Calu3 (cell line): ENCODE measurements around the gene CLIP2. TPM values are rescaled to one million over a fixed set of nuclear protein-coding genes. Genes with fewer than 3 reads are reported as not detected.
"Not testable (repeated sequence)": the region's sequence is repeated elsewhere in the genome, so short reads cannot be mapped to it uniquely, and the experiment has no call there.

Experiments
- BruUV-seq: library from RNA; stranded (reverse); fragments of 400-500 nt; replicated peaks from 2 replicates; lab custom pipeline; 2021; lab: Mats Ljungman, UMichigan
- CTCF ChIA-PET: fragments of 300-600 bp; sonication (Branson Sonifier 250); formaldehyde crosslinking; loops from one replicate; lab custom pipeline; 2022; ENCODE audit warnings: antibody characterized with exemption; lab: Charles Lee
- DNase-seq: peaks from one replicate; pipeline ENCODE4 v3.0.0; 2022
- H3K27ac Mint-ChIP-seq: one replicate; pipeline ENCODE4 v1.8.0; 2022; ENCODE audit warnings: mixed read lengths; ENCODE audit not compliant: unreplicated experiment
- H3K27me3 Mint-ChIP-seq: one replicate; pipeline ENCODE4 v1.8.0; 2022; ENCODE audit warnings: mixed read lengths; ENCODE audit not compliant: unreplicated experiment
- H3K36me3 Mint-ChIP-seq: one replicate; pipeline ENCODE4 v1.8.0; 2022; ENCODE audit warnings: mild to moderate bottlenecking, moderate library complexity, mixed read lengths; ENCODE audit not compliant: insufficient read depth, unreplicated experiment
- H3K4me1 Mint-ChIP-seq: one replicate; pipeline ENCODE4 v1.8.0; 2022; ENCODE audit warnings: mild to moderate bottlenecking, low read depth, mixed read lengths; ENCODE audit not compliant: unreplicated experiment
- H3K4me3 Mint-ChIP-seq: one replicate; pipeline ENCODE4 v1.8.0; 2022; ENCODE audit warnings: mild to moderate bottlenecking, low read depth, moderate library complexity, mixed read lengths; ENCODE audit not compliant: unreplicated experiment
- H3K9me3 Mint-ChIP-seq: one replicate; pipeline ENCODE4 v1.8.0; 2022; ENCODE audit warnings: low read depth, mixed read lengths; ENCODE audit not compliant: unreplicated experiment
- intact Hi-C: fragments of 100-400 bp; cut with micrococcal nuclease; formaldehyde crosslinking; loops from one replicate; pipeline ENCODE4 v1.10.0; 2022; ENCODE audit not compliant: unreplicated experiment
- total RNA-seq: library from RNA; stranded (reverse); gene quantifications from 2 replicates; pipeline ENCODE4 v1.2.3, GENCODE V29; 2022
- TF ChIP-seq, protein P1 (sequence below): fragments of 200-600 bp; IDR thresholded peaks from one replicate; pipeline ENCODE4 v1.8.0; 2022; ENCODE audit warnings: antibody characterized with exemption; ENCODE audit not compliant: unreplicated experiment

The CLIP2 gene
- total RNA-seq, 1 experiment from 2014 or later, result 22.4 TPM

DNA sequence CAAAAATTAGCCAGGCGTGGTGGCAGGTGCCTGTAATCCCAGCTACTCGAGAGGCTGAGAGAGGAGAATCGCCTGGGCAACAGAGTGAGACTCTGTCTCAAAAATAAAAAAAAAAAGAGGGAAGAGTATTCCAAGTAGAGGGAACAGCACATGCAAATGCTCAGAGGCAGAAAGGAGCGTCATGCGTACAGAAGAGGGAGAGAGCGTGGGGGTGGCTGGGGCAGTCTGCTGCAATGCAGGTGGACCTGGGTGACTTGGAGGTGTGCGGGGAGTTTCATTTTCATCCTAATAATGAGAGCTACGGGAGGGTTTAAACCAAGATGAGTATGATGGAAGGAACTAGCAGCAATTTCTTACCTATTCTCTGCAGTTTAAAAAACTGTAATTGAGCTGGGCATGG lies 28.8 kb downstream of the CLIP2 start:
- H3K4me3 Mint-ChIP-seq, result no peak overlapping the region
- no peaks in the 10 kb centered on the region for H3K9me3 Mint-ChIP-seq
- no TSS peak for BruUV-seq
- peaks cover 10% of the 10 kb centered on the region for H3K4me1 Mint-ChIP-seq
- DNase-seq, result no peak
- H3K36me3 Mint-ChIP-seq, result peaks cover 21% of the 10 kb centered on the region
- H3K27me3 Mint-ChIP-seq, result no peaks in the 10 kb centered on the region
- no peak overlapping the region for H3K27ac Mint-ChIP-seq
- intact Hi-C loops, result no loop called here
- CTCF ChIA-PET, result no interaction called here
- TF ChIP-seq, protein P1, sequence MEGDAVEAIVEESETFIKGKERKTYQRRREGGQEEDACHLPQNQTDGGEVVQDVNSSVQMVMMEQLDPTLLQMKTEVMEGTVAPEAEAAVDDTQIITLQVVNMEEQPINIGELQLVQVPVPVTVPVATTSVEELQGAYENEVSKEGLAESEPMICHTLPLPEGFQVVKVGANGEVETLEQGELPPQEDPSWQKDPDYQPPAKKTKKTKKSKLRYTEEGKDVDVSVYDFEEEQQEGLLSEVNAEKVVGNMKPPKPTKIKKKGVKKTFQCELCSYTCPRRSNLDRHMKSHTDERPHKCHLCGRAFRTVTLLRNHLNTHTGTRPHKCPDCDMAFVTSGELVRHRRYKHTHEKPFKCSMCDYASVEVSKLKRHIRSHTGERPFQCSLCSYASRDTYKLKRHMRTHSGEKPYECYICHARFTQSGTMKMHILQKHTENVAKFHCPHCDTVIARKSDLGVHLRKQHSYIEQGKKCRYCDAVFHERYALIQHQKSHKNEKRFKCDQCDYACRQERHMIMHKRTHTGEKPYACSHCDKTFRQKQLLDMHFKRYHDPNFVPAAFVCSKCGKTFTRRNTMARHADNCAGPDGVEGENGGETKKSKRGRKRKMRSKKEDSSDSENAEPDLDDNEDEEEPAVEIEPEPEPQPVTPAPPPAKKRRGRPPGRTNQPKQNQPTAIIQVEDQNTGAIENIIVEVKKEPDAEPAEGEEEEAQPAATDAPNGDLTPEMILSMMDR, result no peak

DNA sequence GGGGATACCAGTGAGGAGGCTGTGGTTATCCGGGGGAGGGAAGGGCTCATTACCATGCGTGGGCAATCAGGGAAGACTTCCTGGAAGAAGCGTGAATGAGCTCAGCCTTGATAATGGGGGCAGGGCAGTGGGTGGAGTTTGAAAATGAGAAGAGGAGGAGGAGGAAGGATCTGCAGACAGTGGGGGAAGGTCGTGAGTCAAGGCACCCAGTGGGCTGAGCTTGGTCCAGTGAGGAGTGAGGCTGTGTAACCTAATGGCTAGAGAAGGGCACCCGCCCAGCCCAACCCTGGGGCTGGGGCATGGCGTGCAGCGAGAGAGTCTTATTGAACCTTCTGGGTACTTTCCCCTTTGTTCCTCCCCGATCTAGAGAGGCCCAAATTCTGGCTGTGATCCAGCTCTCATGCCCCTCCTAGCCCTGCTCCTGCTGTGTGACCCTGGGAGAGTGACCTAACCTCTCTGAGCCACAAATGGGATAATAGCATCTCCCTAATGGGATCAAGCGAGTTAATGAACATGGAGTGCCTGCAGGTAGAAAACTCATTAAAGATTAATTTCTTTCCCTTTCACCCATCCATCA lies 31.5 kb downstream of the CLIP2 start:
- intact Hi-C loops, result no loop called here
- CTCF ChIA-PET, result no interaction called here
- no peak for DNase-seq
- no peaks in the 10 kb centered on the region for H3K9me3 Mint-ChIP-seq
- TF ChIP-seq, protein P1, result no peak
- no peak overlapping the region for H3K4me3 Mint-ChIP-seq
- BruUV-seq, result no TSS peak
- no peak overlapping the region for H3K27ac Mint-ChIP-seq
- H3K4me1 Mint-ChIP-seq, result peaks cover 10% of the 10 kb centered on the region
- peaks cover 21% of the 10 kb centered on the region for H3K36me3 Mint-ChIP-seq
- H3K27me3 Mint-ChIP-seq, result no peaks in the 10 kb centered on the region

DNA sequence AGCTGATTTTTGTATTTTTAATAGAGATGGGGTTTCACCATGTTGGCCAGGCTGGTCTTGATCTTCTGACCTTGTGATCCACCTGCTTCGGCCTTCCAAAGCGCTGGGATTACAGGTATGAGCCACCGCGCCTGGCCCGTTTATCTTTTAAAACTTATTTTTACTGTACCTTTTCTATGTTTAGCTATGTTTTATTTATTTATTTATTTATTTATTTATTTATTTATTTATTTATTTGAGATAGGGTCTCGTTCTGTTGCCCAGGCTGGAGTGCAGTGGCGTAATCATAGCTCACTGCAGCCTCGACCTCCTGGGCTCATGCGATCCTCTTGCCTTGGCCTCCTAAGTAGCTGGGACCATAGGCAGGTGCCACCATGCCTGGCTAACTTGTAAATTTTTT lies 33.7 kb downstream of the CLIP2 start:
- H3K27me3 Mint-ChIP-seq, DNase-seq, H3K9me3 Mint-ChIP-seq, H3K27ac Mint-ChIP-seq, intact Hi-C loops, BruUV-seq, H3K4me3 Mint-ChIP-seq: not testable (repeated sequence)
- peaks cover 18% of the 10 kb centered on the region for H3K36me3 Mint-ChIP-seq
- peaks cover 10% of the 10 kb centered on the region for H3K4me1 Mint-ChIP-seq
- CTCF ChIA-PET, result interaction anchor here (0.6 kb wide), 1 partner anchor 10 kb away, joined by 3 read pairs; no protein-coding TSS in a partner anchor

DNA sequence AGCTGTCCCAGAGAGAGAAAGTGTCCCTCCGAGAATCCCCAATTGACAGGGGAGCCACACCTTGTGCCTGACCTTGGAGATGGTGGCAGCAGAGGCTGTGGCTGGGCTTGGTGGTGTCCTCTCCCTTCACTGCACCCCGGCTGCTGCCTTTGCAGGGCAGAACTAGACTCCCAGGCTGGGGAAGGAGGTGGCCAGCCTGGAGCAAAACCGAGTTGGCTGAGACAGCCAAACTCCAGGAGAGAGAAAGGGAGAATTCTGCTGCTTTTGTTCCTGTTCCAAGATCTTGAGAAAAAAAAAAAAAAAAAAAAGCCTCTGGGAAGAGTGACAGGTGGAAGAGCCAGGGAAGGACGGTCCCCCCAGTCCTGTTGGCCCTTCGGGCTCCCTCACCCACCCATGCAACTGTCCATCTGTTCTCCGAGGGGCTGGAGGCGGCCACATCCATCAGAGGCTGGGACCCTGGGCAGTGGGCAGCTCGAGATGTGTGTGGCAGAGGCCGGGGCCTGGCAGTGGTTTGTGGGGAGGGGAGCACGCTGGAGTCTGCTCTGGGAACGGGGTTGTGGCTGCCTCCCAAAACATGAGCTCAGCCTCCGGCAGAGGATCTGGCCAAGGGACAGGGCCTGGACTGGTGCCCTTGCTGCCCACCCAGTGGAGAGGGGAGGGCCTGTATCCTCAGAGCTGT lies 35.5 kb downstream of the CLIP2 start:
- TF ChIP-seq, protein P1, result no peak
- Mint-ChIP-seq H3K27ac (no peak overlapping the region), H3K4me3 (no peak overlapping the region), H3K9me3 (no peaks in the 10 kb centered on the region), H3K4me1 (peaks cover 10% of the 10 kb centered on the region), H3K27me3 (no peaks in the 10 kb centered on the region), H3K36me3 (peaks cover 14% of the 10 kb centered on the region)
- intact Hi-C loops, result no loop called here
- CTCF ChIA-PET, result no interaction called here
- no TSS peak for BruUV-seq
- no peak for DNase-seq

DNA sequence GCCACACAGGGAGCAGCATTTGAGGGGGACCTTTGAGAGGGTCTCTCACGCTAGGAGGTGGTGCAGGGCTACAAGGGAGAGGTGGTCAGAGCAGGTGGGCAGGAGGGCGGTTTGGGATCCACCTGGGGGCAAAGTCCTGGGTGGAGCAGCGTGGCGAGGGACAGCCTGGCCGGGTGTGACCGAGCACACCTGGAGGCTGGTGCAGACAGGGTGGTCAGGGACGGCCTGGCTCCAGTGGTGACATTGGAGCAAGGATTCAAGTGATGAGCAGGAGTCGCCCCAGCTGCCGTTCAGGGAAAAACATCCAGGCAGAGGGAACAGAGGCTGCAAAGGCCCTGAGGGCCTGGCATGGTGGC lies 36.0 kb downstream of the CLIP2 start:
- Mint-ChIP-seq H3K27me3 (no peaks in the 10 kb centered on the region), H3K4me1 (peaks cover 7% of the 10 kb centered on the region), H3K4me3 (no peak overlapping the region), H3K36me3 (peaks cover 10% of the 10 kb centered on the region), H3K27ac (no peak overlapping the region), H3K9me3 (no peaks in the 10 kb centered on the region)
- TF ChIP-seq, protein P1, result no peak
- no TSS peak for BruUV-seq
- intact Hi-C loops, result no loop called here
- DNase-seq, result no peak
- CTCF ChIA-PET, result no interaction called here
